PFSK-1 (cell line): ENCODE results near the gene PDCD7.

Experiments used
- FOXP2 ChIP-seq: optimal IDR thresholded peaks from 2 replicates; pipeline ENCODE3; 2011; ENCODE audit warnings: borderline replicate concordance, control low read depth, inconsistent platforms; ENCODE audit not compliant: insufficient read depth; ENCODE audit errors: extremely low read length, extremely low read depth
- POLR2AphosphoS5 ChIP-seq: IDR thresholded peaks from 2 replicates; pipeline ENCODE4 v1.6.1; 2012; ENCODE audit warnings: low read depth, mild to moderate bottlenecking, control low read depth, low read length, moderate library complexity
- REST ChIP-seq, 2 experiments: IDR thresholded peaks; 2 replicates each; pipeline versions ENCODE4 v1.6.1 to v1.8.0; 2011 to 2012; ENCODE audit warnings: low read depth in 2 of 2, low read length in 2 of 2, control low read depth in 1 of 2, inconsistent platforms in 1 of 2, mild to moderate bottlenecking in 1 of 2, moderate library complexity in 1 of 2; ENCODE audit not compliant: insufficient read depth in 1 of 2
- SIN3A ChIP-seq: IDR thresholded peaks from 2 replicates; pipeline ENCODE4 v1.6.1; 2012; ENCODE audit warnings: mild to moderate bottlenecking, low read length, moderate library complexity, borderline replicate concordance; ENCODE audit not compliant: insufficient read depth
- TAF1 ChIP-seq: IDR thresholded peaks from 2 replicates; pipeline ENCODE4 v1.6.1; 2012; ENCODE audit warnings: low read length, control low read depth, borderline replicate concordance; ENCODE audit not compliant: insufficient read depth

PDCD7 gene

GRCh38 chr15:65096481-65097385 is 36.9 kb downstream of the PDCD7 start:
- no peak for TF ChIP-seq REST (IDR thresholded peaks at IDR 0.05; ENCODE audit: insufficient read depth in 1 of 2, low read depth in 2 of 2, low read length in 2 of 2)
- TF ChIP-seq POLR2AphosphoS5 = no peak
- no peak for TF ChIP-seq SIN3A
- TF ChIP-seq TAF1 = no peak
- no peak for TF ChIP-seq FOXP2

GRCh38 chr15:65095747-65096104 is 37.9 kb downstream of the PDCD7 start:
- TF ChIP-seq REST (IDR thresholded peaks at IDR 0.05; ENCODE audit: insufficient read depth in 1 of 2, low read depth in 2 of 2, low read length in 2 of 2) (no peak), TAF1 (no peak), SIN3A (no peak), FOXP2 (no peak), POLR2AphosphoS5 (no peak)

- TF ChIP-seq FOXP2 (no peak), SIN3A (no peak), POLR2AphosphoS5 (no peak), REST (IDR thresholded peaks at IDR 0.05; ENCODE audit: insufficient read depth in 1 of 2, low read depth in 2 of 2, low read length in 2 of 2) (no peak), TAF1 (no peak)
Observed at GRCh38 chr15:65095011-65095746, 38.4 kb downstream of the PDCD7 start.

GRCh38 chr15:65094294-65094995 is 39.2 kb downstream of the PDCD7 start:
- TF ChIP-seq SIN3A = no peak
- no peak for TF ChIP-seq REST (IDR thresholded peaks at IDR 0.05; ENCODE audit: insufficient read depth in 1 of 2, low read depth in 2 of 2, low read length in 2 of 2)
- TF ChIP-seq TAF1 = no peak
- TF ChIP-seq FOXP2 = no peak
- no peak for TF ChIP-seq POLR2AphosphoS5
